ENCODE results near the gene STX17. TPM values are rescaled to one million over a fixed set of nuclear protein-coding genes. Genes with fewer than 3 reads are reported as not detected.
"Not testable (repeated sequence)": the region's sequence is repeated elsewhere in the genome, so short reads cannot be mapped to it uniquely, and the experiment has no call there.

STX17 gene
- total RNA-seq = 24.4 TPM

- ATAC-seq = peak; percentile 89
Measured at GRCh38 chr9:99906403-99907207, at the start of gene STX17. TSS of gene STX17 (plus strand) at chr9:99906654. CDS start at chr9:99915240, 8,586 bp downstream.

DNA sequence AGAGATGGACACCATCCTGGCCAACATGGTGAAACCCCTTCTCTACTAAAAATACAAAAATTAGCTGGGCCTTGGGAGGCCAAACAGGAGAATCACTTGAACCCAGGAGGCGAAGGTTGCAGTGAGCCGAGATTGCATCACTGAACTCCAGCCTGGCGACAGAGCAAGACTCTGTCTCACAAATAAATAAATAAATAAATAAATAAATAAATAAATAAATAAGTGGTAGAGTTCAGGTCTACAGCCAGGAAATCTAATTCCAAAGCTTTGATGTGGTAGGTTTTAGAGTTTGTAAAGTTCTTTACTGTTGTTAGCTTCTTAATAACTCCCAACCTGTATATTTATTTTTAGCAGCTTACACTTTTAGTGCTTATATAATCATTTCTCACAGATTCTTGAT is 48.9 kb upstream of the STX17 start:
- not testable (repeated sequence) for ATAC-seq

- ATAC-seq = no peak
Measured at GRCh38 chr9:99858087-99858486, 48.4 kb upstream of the STX17 start.

DNA sequence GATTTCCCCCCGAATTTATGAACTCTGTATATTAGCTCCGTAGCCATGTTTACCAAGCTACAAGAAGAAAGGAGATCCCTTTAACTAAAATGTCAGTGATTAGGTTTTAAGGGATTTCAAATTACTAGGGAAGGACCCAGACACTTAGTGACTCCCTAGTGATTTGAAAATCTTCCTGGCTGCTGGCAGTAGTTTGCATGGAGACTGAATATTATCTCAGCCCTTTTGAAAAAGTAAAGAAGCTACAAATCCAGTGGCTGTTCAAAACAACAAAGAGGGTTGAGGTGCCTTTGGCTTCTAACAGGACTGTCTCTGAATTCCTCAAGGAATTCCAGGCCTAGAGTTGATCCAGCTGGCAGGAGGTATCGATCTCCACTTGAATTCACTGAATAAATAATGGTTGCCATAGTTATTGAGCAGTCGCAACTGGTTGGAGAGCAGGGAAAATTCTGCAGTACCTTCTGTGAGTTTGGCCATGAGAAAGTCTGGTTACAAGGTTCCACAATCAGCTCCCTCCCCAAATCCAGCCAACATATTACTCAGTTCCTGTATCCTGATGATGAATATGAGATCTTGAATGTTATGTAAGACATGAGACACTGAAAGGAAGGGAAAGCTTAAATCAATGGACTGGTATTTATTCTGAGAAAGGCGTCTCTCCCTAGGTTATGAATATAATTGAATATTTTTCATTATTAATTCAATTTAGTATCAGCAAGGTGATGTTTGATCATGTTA is 47.0 kb upstream of the STX17 start:
- no peak for ATAC-seq

- no peak for ATAC-seq
Measured at GRCh38 chr9:99860266-99860665, 46.2 kb upstream of the STX17 start.

DNA sequence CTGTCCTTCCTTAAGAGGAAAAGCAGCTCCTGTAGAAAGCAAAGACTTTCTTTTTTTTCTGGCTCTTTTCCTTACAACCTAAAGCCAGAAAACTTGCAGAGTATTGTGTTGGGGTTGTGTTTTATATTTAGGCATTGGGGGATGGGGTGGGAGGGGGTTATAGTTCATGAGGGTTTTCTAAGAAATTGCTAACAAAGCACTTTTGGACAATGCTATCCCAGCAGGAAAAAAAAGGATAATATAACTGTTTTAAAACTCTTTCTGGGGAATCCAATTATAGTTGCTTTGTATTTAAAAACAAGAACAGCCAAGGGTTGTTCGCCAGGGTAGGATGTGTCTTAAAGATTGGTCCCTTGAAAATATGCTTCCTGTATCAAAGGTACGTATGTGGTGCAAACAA is 42.5 kb upstream of the STX17 start:
- no peak for ATAC-seq

GRCh38 chr9:99866398-99866797 is 40.1 kb upstream of the STX17 start:
- ATAC-seq = no peak

- no peak for ATAC-seq
Measured at GRCh38 chr9:99867536-99867935, 38.9 kb upstream of the STX17 start.

GRCh38 chr9:99867968-99868367 is 38.5 kb upstream of the STX17 start:
- no peak for ATAC-seq

DNA sequence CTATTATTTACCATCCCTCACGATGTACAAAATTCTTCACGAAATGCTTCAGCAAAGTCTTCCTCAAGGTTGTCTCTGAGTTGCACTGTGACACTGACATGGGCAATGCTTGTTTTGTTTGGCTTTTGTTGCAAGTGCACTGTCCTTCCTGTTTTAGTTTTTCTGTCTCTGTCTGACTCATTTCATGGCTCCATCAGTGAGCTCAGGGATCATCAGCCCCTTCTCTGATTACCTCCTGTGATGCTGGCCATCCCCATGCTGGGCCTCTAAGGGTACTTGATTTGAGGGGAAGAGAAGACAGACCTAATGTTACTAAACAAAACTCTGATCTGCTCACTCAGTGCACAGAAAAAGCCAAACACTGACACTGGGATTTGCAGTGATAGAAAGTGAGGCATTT is 37.6 kb upstream of the STX17 start:
- no peak for ATAC-seq

GRCh38 chr9:99870126-99870525 is 36.3 kb upstream of the STX17 start:
- no peak for ATAC-seq

DNA sequence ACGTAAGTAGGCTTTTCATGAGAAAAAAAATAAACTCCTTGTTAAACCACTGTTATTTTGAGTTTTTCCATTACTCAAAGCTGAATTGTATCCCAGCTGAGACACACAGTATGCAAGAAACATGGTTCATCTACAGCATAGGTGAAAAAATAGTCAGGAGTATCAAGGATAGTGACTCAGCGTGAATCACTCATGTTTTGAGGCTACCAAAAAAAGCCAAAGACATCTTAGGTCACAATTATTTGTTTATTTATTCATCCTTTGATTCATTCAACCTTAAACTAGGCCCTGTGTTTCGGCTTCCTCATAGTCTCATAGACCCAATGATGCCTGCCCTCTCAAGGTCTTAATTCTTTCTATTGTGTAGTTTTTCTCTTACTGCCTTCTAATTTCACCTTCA is 32.9 kb upstream of the STX17 start:
- ATAC-seq = peak; percentile 38

DNA sequence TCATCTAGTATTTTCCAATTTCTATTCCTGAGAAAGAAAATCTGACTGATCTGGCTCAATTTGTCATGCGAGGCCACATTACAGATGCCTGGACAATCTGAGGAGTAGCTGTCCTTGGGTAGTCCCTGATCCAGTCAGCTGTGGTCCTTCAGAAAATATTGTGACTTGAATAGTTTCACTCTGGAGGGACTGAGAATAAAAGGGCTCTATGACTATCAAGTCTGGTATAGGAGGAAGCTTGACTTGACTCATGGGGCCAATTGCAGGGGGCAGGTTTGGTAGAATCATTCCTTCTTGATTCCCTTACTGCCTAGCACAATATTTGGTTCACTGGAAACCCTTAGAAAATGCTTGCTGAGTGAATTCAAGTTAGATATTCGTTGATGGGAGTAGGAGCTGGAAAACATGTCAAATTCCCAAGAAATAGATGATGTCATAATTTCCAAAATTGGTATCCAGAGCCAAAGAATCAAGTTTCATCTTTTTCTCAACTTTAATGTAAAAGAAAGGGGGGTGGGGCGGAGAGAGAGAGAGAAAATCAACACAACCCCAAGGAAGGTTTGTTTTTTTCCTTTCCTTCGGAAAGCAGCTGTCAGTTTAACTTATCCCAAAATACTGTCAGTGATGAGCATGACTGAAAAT is 32.4 kb upstream of the STX17 start:
- ATAC-seq = no peak

DNA sequence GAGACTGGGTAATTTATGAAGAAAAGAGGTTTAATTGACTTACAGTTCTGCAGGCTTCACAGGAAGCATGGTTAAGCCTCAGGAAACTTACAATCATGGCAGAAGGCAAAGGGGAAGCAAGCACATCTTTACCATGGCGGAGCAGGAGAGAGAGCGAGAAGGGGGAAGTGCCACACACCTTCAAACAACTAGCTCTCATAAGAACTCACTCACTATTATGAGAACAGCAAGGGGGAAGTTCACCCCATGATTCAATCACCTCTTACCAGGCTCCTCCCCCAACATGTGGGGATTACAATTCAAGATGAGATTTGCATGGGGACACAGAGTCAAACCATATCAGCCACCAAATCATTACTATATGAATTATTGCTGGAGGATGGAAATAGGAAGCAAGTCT is 30.3 kb upstream of the STX17 start:
- ATAC-seq = no peak

- no peak for ATAC-seq
Measured at GRCh38 chr9:99878651-99879050, 27.8 kb upstream of the STX17 start.

DNA sequence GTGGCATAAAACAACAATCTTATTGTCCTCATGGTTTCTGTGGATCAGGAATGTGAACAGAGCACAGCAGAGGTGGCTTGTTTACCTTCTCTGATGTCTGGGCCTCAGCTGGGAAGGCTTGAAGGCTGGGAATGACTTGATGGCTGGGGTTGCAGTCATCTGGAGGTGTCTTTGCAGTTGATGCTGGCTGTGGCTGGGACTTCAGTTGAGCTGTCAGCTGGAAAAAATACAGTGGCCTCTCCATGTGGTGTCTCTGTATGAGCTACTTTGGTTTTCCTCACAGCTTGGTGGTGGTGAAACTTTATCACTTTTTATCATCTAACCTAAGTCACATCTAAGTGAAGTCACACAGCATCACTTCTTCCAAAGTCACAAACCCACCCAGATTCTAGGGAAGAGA is 24.7 kb upstream of the STX17 start:
- no peak for ATAC-seq

DNA sequence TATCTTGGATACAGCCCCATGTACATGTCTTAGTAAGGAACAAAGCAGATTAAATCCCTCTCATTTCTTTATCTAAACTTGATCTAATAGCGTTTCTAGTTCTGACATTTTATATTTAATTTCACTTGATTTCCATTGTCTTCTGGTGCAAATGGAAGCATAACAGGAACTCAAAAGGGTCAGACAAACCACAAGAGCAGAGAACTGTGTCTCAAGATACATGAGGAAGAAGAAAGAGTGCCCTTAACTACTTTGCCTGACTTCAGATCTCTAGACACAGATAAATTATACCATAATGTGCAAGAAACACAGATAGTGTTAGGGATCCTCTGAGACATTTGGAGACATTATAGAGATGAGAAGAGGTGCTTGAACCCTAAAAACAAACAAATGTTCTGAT is 20.7 kb upstream of the STX17 start:
- ATAC-seq = no peak

- no peak for ATAC-seq
Measured at GRCh38 chr9:99889120-99889519, 17.3 kb upstream of the STX17 start.

GRCh38 chr9:99894826-99895225 is 11.6 kb upstream of the STX17 start:
- no peak for ATAC-seq

- no peak for ATAC-seq
Measured at GRCh38 chr9:99895510-99895909, 10.9 kb upstream of the STX17 start.

GRCh38 chr9:99896119-99896518 is 10.3 kb upstream of the STX17 start:
- no peak for ATAC-seq

DNA sequence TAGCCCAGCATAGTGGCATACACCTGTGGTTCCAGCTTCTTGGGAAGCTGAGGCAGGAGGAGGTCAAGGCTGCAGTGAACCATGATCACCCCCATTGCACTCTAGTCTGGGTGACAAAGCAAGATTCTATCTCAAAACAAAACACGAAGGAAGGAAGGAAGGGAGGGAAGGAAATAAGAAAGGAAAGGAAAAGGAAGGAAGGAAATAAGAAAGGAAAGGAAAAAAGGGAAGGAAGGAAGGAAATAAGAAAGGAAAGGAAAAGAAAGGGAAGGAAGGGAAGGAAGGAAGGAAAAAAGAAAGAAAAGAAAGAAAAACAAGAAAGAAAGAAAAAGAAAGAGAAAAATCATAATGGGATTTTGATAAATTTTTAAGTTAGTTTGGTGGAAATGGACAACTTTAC is 3.1 kb upstream of the STX17 start:
- no peak for ATAC-seq

GRCh38 chr9:99905833-99906402 is 536 bp upstream of the STX17 start:
- peak; percentile 85 for ATAC-seq

GRCh38 chr9:99907208-99907532 is 716 bp downstream of the STX17 start:
- ATAC-seq = no peak

Data from esophagus mucosa (tissue), 1 donor.